Measurements from ENCODE around the gene TM6SF1.

Gene TM6SF1

DNA sequence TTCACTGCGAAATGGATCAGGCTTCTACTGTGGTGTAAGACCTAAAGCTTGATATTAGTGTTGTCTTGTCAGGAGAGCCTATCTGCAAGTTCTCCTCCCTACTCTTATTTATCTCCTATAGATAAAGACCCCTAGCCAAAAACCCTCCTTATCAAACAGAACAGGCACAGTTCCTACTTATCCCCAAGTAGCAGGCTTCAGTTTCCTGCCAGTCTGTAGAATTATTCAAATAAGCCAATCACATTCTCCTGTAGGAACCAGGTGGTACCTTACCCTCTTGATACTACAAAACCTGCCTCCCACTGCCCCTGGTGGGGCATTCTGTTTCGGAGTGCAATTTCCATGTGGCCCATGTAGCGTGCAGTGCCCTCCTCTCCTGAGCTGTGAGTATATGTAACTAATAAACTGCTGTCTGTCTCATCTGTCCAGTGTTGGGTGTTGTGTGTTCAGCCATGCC lies 71.5 kb downstream of the TM6SF1 start:
- Histone ChIP-seq H3K9ac (ENCODE audit: low read length) (no peak overlapping the region), H3K9me3 (ENCODE audit: insufficient read depth, low read length) (no peaks in the 10 kb centered on the region), H3F3A (ENCODE audit: insufficient read depth) (no peaks in the 10 kb centered on the region), H3K9me2 (replicated peaks; ENCODE audit: insufficient read depth, low read length) (no peaks in the 10 kb centered on the region), H4K20me1 (ENCODE audit: low read depth, low read length) (no peaks in the 10 kb centered on the region), H3K79me2 (ENCODE audit: insufficient read depth, low read length) (no peaks in the 10 kb centered on the region), H3K27ac (ENCODE audit: low read depth, low read length) (no peak overlapping the region), H3K4me3 (ENCODE audit: insufficient read depth, low read length, poor library complexity, severe bottlenecking) (no peak overlapping the region), H3K4me2 (ENCODE audit: low read depth, low read length, poor library complexity, severe bottlenecking) (no peak overlapping the region), H3K27me3 (ENCODE audit: low read length) (no peaks in the 10 kb centered on the region), H3K36me3 (ENCODE audit: low read length) (no peaks in the 10 kb centered on the region), H2AFZ (ENCODE audit: low read depth, low read length, severe bottlenecking) (no peak overlapping the region)
- TF ChIP-seq, protein P1, sequence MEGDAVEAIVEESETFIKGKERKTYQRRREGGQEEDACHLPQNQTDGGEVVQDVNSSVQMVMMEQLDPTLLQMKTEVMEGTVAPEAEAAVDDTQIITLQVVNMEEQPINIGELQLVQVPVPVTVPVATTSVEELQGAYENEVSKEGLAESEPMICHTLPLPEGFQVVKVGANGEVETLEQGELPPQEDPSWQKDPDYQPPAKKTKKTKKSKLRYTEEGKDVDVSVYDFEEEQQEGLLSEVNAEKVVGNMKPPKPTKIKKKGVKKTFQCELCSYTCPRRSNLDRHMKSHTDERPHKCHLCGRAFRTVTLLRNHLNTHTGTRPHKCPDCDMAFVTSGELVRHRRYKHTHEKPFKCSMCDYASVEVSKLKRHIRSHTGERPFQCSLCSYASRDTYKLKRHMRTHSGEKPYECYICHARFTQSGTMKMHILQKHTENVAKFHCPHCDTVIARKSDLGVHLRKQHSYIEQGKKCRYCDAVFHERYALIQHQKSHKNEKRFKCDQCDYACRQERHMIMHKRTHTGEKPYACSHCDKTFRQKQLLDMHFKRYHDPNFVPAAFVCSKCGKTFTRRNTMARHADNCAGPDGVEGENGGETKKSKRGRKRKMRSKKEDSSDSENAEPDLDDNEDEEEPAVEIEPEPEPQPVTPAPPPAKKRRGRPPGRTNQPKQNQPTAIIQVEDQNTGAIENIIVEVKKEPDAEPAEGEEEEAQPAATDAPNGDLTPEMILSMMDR (IDR thresholded peaks at IDR 0.05; ENCODE audit: insufficient read depth, low read length, poor library complexity, severe bottlenecking) = no peak
- no peak for TF ChIP-seq EZH2phosphoT487 (conservative IDR thresholded peaks at IDR 0.05; ENCODE audit: low read length)

DNA sequence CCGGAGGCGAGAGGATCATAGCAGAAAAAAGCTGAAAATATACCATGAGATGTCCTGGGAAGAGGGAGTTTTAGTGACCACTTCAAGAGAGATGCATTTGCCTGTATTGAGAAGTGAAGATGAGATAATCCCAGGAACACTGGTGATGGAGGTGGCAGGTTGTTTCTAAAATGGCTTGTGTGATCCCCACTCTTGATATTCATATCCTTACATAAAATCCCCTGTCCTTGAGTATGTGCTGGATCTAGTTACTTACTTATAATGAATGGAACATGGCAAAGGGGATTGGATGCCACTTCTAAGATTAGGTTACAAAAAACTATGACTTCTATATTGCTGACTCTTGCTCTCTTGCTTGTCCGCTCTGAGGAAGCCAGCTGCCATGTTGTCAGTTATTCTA lies 78.1 kb downstream of the TM6SF1 start:
- Histone ChIP-seq H3F3A (ENCODE audit: insufficient read depth) (no peaks in the 10 kb centered on the region), H3K79me2 (ENCODE audit: insufficient read depth, low read length) (no peaks in the 10 kb centered on the region), H3K27ac (ENCODE audit: low read depth, low read length) (no peak overlapping the region), H3K4me3 (ENCODE audit: insufficient read depth, low read length, poor library complexity, severe bottlenecking) (no peak overlapping the region), H3K4me2 (ENCODE audit: low read depth, low read length, poor library complexity, severe bottlenecking) (no peak overlapping the region), H2AFZ (ENCODE audit: low read depth, low read length, severe bottlenecking) (no peak overlapping the region), H3K9me3 (ENCODE audit: insufficient read depth, low read length) (no peaks in the 10 kb centered on the region), H4K20me1 (ENCODE audit: low read depth, low read length) (no peaks in the 10 kb centered on the region), H3K36me3 (ENCODE audit: low read length) (no peaks in the 10 kb centered on the region), H3K27me3 (ENCODE audit: low read length) (no peaks in the 10 kb centered on the region), H3K9ac (ENCODE audit: low read length) (no peak overlapping the region), H3K9me2 (replicated peaks; ENCODE audit: insufficient read depth, low read length) (no peaks in the 10 kb centered on the region)
- TF ChIP-seq, protein P1 (IDR thresholded peaks at IDR 0.05; ENCODE audit: insufficient read depth, low read length, poor library complexity, severe bottlenecking) = no peak

Data from SU-DHL-6 (cell line).